ENCODE results near the gene CIBAR2.

GRCh38 chr16:85104821-85105391 lies 7.4 kb downstream of the CIBAR2 start:
- TF ChIP-seq CTCF (IDR thresholded peaks at IDR 0.05) = no peak
- TF ChIP-seq POLR2A (IDR thresholded peaks at IDR 0.05) = no peak
